Activated gamma-delta T cell (primary cell): ENCODE results near the gene TRIM50.
"Not testable (repeated sequence)": the region's sequence is repeated elsewhere in the genome, so short reads cannot be mapped to it uniquely, and the experiment has no call there.

Source experiments
- DNase-seq: peaks from one replicate; lab custom pipeline; 2025; lab: John Stamatoyannopoulos, UW

TRIM50 gene

GRCh38 chr7:73350306-73351068 is 22.6 kb upstream of the TRIM50 start:
- DNase-seq, result no peak

DNA sequence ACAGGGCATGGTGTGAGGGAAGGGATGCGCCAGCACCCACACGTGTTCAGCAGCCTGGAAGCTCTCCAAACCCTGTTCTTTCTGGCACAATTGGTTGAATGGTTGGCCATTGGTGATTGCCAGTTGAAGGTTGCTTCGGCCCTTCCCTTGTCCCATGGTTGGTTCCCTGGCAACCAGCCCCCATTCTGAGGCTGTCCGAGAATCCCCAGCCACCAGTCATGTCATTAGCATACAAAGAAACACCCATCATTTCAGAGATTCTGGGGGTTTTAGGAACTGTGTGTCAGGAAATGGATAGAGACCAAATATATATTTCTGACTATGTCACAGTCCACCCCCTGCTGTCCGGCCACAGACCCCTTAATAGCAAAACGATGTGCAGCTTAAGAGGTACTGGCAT is 21.9 kb upstream of the TRIM50 start:
- DNase-seq, result no peak

- DNase-seq, result no peak
Measured at GRCh38 chr7:73345951-73346350, 18.1 kb upstream of the TRIM50 start.

GRCh38 chr7:73345538-73345937 is 17.7 kb upstream of the TRIM50 start:
- DNase-seq, result no peak

DNA sequence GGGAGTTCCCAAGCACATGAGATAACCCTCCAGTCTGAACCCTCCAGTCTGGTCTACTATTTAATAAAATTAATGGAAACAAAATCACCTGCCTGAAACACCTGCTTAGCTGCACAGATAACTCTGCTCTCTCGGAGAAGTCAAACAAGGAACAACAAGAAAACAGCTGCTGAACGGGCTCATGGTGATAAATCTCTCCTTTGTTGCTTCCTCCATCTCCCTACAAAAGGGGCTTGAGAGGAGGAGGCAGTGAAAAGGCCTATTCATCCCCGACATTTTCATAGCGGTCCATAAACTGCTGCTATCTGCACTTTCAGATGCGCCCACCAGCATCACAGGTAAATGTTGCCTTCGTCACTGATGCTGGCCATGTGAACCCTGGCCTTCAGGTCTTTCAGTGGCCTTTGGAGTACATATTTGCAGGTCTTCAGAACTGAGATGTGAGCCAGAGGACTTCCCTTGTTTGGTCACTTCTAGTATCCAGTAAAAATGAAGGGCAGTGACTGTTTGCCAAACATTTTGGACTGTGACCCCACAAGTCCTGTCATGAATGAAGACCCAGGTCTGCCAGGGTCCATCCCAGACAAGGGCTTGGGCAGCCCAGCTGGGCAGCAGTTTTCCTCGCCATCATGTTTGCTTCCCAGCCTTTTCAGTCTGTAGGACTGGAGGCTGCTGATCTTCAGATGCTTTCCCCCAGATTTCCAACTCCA is 15.9 kb upstream of the TRIM50 start:
- no peak for DNase-seq

GRCh38 chr7:73342645-73343044 is 14.8 kb upstream of the TRIM50 start:
- no peak for DNase-seq

GRCh38 chr7:73341877-73342276 is 14.0 kb upstream of the TRIM50 start:
- no peak for DNase-seq

DNA sequence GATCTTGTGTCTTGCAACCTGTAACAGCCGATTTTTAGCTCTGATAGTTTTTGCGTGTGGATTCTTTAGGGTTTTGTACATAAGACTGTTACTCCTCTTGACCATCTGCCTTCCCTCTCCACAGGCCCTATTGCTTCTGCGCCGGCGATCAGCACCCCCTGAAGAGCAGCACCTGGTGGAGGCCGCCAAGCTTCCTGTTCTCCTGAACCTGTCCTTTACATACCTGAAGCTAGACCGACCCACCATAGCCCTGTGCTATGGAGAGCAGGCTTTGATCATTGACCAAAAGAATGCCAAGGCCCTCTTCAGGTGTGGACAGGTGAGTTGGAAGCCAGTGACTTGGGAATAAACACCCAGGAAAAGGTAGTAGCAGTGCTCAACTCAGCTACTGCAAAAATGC is 12.6 kb upstream of the TRIM50 start:
- DNase-seq, result no peak

- no peak for DNase-seq
Measured at GRCh38 chr7:73338321-73338720, 10.4 kb upstream of the TRIM50 start.

- no peak for DNase-seq
Measured at GRCh38 chr7:73332447-73332846, 4.6 kb upstream of the TRIM50 start.

DNA sequence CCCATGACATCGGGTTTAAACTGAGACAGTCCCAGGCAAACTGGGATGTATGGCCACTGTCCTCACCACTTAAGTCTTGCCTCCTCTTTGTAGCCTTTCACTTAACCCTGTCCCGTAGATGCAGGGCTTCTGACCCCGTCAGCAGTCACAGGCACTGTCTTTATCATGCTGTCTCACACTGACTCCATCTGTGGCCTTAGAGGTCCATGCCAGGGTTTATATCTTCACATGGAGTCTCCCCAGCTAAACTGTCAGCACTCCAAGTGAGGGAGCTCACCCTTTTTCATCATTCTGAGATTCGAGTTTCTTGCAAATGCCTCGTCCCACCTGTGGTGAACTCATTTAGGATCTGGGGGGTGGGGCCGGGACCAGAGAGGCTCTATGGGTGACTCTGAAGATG is 2.9 kb upstream of the TRIM50 start:
- no peak for DNase-seq

DNA sequence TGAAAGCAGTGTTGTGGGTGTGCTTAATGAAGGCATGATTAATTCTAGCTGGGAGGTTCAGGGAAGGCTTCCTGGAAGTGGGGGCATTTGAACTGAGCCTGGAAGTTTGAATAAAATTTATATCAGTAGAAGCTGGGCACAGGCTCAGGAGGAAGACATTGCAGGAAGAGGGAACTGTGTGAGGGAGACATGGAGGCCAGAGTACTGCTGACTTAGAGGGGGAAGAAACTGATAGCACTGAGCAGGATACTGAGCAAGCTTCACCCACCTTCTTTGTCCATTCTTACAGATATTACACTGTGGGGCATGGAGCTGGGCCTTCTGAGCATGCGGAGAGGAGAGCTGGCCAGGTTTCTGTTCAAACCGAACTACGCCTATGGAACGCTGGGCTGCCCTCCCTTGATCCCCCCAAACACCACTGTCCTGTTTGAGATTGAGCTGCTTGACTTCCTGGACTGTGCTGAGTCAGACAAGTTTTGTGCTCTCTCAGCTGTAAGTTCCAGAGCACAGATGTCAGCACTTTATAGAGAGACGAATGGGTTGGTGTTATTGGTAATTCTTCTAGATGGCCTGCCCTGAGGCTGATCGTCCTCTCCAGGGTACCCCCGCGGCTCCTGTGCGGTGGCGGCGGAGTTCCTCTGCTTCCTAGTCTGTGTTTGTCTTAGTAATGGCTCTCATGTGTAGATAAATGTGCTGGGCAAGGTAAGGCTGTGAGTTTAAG is 2.1 kb upstream of the TRIM50 start:
- DNase-seq, result no peak

DNA sequence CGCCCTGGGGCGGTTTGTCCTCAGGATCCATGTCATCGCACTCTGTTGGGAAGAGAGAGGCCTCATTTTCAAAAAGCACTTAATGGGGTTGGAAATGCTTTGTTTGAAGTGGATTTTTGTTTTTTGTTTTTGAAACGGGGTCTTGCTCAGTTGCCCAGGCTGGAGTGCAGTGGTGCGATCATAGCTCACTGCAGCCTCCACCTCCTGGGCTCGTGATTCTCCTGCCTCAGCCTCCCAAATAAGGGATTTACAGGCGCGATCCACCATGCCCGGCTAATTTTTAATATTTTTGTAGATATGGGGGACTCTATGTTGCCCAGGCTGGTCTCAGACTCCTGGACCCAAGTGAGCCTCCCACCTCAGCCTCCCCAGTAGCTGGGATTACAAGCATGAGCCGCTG is 814 bp upstream of the TRIM50 start:
- no peak for DNase-seq

DNA sequence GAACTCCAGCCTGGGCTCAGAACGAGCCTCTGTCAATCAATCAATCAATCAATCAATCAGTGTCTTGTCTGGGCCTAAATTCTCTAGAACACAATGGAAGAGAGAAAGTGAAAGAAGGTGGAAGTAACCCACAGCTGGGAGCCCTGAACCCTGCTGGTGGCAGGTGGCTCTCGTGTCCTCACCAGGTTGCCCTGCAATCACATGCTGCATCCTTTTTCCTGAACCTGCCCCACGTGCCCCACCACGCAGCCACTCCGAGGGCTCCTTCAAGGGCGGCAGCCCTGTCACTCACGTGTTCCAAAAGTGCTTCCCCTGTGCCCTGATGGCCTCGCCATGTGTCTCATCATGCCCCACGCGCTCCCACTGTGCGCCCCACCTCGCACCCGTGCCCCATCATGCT is 433 bp downstream of the TRIM50 start:
- DNase-seq, result not testable (repeated sequence)

DNA sequence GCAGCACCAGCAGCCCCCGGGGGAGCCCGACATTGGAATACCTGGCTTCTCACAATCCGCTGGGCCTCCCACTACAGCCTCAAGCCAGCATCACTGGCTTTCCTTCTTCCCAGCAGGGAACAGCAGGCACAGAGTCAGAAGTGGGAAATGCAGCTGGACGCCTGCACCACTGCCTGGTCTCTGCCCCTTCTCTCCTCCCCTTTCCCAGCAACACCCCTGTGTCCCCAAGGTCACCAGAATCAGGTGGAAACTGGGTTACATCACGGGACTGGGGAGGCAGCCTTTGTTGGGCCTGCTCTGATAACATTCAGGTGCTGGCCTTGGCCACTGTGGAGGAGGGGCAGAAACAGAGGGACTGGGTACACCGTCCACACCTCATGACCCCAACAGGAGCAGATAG is 2.5 kb downstream of the TRIM50 start:
- DNase-seq, result not testable (repeated sequence)

- not testable (repeated sequence) for DNase-seq
Measured at GRCh38 chr7:73324081-73324845, 3.6 kb downstream of the TRIM50 start.

GRCh38 chr7:73323434-73324080 is 4.3 kb downstream of the TRIM50 start:
- DNase-seq, result not testable (repeated sequence)

DNA sequence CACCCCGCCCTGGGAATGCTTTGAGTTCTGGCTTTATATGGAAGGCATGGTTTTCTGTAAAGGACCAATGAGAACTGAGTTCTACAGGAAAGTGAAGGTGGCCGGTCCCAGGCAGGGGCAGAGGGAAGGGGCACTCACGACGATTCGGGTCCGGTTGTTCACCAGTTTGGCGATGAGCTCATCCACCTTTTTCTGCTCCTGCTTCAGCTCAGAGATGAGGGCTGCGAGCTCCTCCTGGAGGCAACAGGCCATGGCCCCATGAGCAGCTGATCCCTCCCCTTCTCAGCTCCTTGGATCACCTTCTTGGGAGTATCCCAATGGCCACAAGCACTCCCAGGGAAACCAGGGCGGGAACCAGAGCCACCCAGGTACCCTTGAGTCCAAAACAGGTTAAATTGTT is 7.9 kb downstream of the TRIM50 start:
- DNase-seq, result not testable (repeated sequence)

GRCh38 chr7:73319541-73319940 is 8.3 kb downstream of the TRIM50 start:
- not testable (repeated sequence) for DNase-seq

- DNase-seq, result not testable (repeated sequence)
Measured at GRCh38 chr7:73318656-73319204, 9.2 kb downstream of the TRIM50 start.

DNA sequence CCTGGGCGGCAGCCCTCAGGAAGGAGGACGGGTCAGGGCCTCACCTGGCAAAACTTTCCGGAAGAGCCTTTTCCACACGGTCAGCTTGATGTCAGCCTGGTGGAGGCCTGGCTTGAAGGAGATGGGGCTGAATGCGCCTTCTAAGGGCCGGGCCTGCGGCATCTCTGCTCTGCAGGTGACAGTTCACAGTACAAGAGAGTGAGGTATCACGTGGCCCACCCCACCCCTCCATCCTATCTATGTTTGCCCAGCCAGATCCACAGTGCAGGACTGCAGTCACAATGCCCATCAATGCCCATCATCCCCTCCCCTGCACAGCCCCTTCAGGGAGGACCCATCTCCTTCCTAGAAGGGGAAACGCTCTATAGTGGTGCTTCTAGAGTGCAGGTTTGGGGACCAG is 11.4 kb downstream of the TRIM50 start:
- DNase-seq, result no peak
